PC-9 (cell line): ENCODE data around the gene ZNF341. TPM values are rescaled to one million over a fixed set of nuclear protein-coding genes. Genes with fewer than 3 reads are reported as not detected.
"Not testable (repeated sequence)": the region's sequence is repeated elsewhere in the genome, so short reads cannot be mapped to it uniquely, and the experiment has no call there.

Source experiments
- BruUV-seq: library from RNA; stranded (reverse); fragments of 400-500 nt; replicated peaks from 2 replicates; lab custom pipeline; 2021; lab: Mats Ljungman, UMichigan
- CTCF ChIA-PET: fragments of 300-600 bp; sonication (Branson Sonifier 250); formaldehyde crosslinking; loops from one replicate; lab custom pipeline; 2022; ENCODE audit warnings: antibody characterized with exemption; lab: Charles Lee
- POLR2A ChIA-PET: fragments of 300-600 bp; sonication (Branson Sonifier 250); formaldehyde crosslinking; loops from one replicate; lab custom pipeline; 2022; ENCODE audit warnings: antibody characterized with exemption; ENCODE audit not compliant: unreplicated experiment; lab: Charles Lee
- DNase-seq, 2 experiments: peaks; one replicate each; pipeline versions ENCODE4 v3.0.0 to v3.0.0-alpha.2; 2015 to 2022; ENCODE audit warnings: mixed read lengths in 1 of 2
- H2AFZ ChIP-seq: fragments of 200-600 bp; sonication (generic); 2 replicates; pipeline ENCODE4 v1.8.1; 2017; ENCODE audit warnings: antibody characterized with exemption
- H3F3A ChIP-seq: fragments of 200-600 bp; sonication (generic); 2 replicates; pipeline ENCODE4 v1.8.1; 2017; ENCODE audit warnings: antibody characterized with exemption, mild to moderate bottlenecking, low read depth; ENCODE audit not compliant: insufficient read depth
- H3K27ac ChIP-seq: fragments of 200-600 bp; sonication (generic); 2 replicates; pipeline ENCODE4 v1.6.1; 2016; ENCODE audit warnings: mixed run types
- H3K27me3 ChIP-seq: fragments of 200-600 bp; sonication (generic); 2 replicates; pipeline ENCODE4 v1.6.1; 2016; ENCODE audit warnings: low read depth, mixed run types; ENCODE audit not compliant: insufficient read depth
- H3K36me3 ChIP-seq: fragments of 200-600 bp; sonication (generic); 2 replicates; pipeline ENCODE4 v1.6.1; 2016; ENCODE audit warnings: low read depth, mixed run types
- H3K4me1 ChIP-seq: fragments of 200-600 bp; sonication (generic); replicated peaks from 2 replicates; pipeline ENCODE4 v1.6.1; 2016; ENCODE audit warnings: mixed run types; ENCODE audit not compliant: insufficient read depth
- H3K4me2 ChIP-seq: fragments of 200-600 bp; sonication (generic); 2 replicates; pipeline ENCODE4 v1.6.1; 2017; ENCODE audit warnings: mixed run types
- H3K4me3 ChIP-seq: fragments of 200-600 bp; sonication (generic); 2 replicates; pipeline ENCODE4 v1.6.1; 2016; ENCODE audit warnings: mixed run types
- H3K79me2 ChIP-seq: fragments of 200-600 bp; sonication (generic); 2 replicates; pipeline ENCODE4 v1.6.1; 2017; ENCODE audit warnings: low read depth, mixed run types
- H3K9me2 ChIP-seq: fragments of 200-600 bp; sonication (generic); 2 replicates; pipeline ENCODE4 v1.8.1; 2017; ENCODE audit warnings: mild to moderate bottlenecking; ENCODE audit not compliant: insufficient read depth
- H3K9me3 ChIP-seq: fragments of 200-600 bp; sonication (generic); 2 replicates; pipeline ENCODE4 v1.8.1; 2016; ENCODE audit warnings: low read depth; ENCODE audit not compliant: insufficient read depth
- H4K20me1 ChIP-seq: fragments of 200-600 bp; sonication (generic); 2 replicates; pipeline ENCODE4 v1.8.1; 2017; ENCODE audit not compliant: insufficient read depth
- CTCF ChIP-seq: fragments of 200-600 bp; sonication (generic); conservative IDR thresholded peaks from 2 replicates; pipeline ENCODE4 v1.6.1; 2017; ENCODE audit warnings: mixed run types, antibody characterized with exemption, mild to moderate bottlenecking, moderate library complexity
- EZH2 ChIP-seq: fragments of 200-600 bp; sonication (generic); IDR thresholded peaks from 2 replicates; pipeline ENCODE4 v1.8.0; 2017; ENCODE audit warnings: antibody characterized with exemption, low read depth
- intact Hi-C: fragments of 100-400 bp; cut with micrococcal nuclease; formaldehyde crosslinking; loops from one replicate; pipeline ENCODE4 v1.10.0; 2022; ENCODE audit not compliant: unreplicated experiment
- total RNA-seq: library from RNA; stranded (reverse); gene quantifications from 2 replicates; pipeline ENCODE4 v1.2.3, GENCODE V29; 2021

Gene ZNF341
- total RNA-seq, 1 experiment from 2014 or later: 5.6 TPM

GRCh38 chr20:33696448-33696847 lies 35.3 kb upstream of the ZNF341 start:
- Histone ChIP-seq H3K79me2 (no peaks in the 10 kb centered on the region), H3F3A (no peaks in the 10 kb centered on the region), H3K36me3 (no peaks in the 10 kb centered on the region), H3K9me2 (no peaks in the 10 kb centered on the region), H3K27ac (no peak overlapping the region), H3K27me3 (no peaks in the 10 kb centered on the region), H3K9me3 (no peaks in the 10 kb centered on the region), H3K4me2 (no peak overlapping the region), H4K20me1 (no peaks in the 10 kb centered on the region), H3K4me3 (no peak overlapping the region), H2AFZ (no peak overlapping the region), H3K4me1 (no peaks in the 10 kb centered on the region)
- intact Hi-C loops: no loop called here
- no TSS peak for BruUV-seq
- TF ChIP-seq EZH2 (no peak), CTCF (no peak)
- POLR2A ChIA-PET: no interaction called here
- no peak for DNase-seq
- CTCF ChIA-PET: no interaction called here

GRCh38 chr20:33697129-33697528 lies 34.7 kb upstream of the ZNF341 start:
- no peak for TF ChIP-seq EZH2
- TF ChIP-seq CTCF: no peak
- CTCF ChIA-PET: no interaction called here
- Histone ChIP-seq H2AFZ (no peak overlapping the region), H3K4me3 (no peak overlapping the region), H3F3A (no peaks in the 10 kb centered on the region), H3K4me1 (no peaks in the 10 kb centered on the region), H4K20me1 (no peaks in the 10 kb centered on the region), H3K36me3 (no peaks in the 10 kb centered on the region), H3K79me2 (no peaks in the 10 kb centered on the region), H3K9me2 (no peaks in the 10 kb centered on the region), H3K9me3 (no peaks in the 10 kb centered on the region), H3K4me2 (no peak overlapping the region), H3K27me3 (no peaks in the 10 kb centered on the region), H3K27ac (no peak overlapping the region)
- no peak for DNase-seq
- POLR2A ChIA-PET: no interaction called here
- intact Hi-C loops: no loop called here
- no TSS peak for BruUV-seq

DNA sequence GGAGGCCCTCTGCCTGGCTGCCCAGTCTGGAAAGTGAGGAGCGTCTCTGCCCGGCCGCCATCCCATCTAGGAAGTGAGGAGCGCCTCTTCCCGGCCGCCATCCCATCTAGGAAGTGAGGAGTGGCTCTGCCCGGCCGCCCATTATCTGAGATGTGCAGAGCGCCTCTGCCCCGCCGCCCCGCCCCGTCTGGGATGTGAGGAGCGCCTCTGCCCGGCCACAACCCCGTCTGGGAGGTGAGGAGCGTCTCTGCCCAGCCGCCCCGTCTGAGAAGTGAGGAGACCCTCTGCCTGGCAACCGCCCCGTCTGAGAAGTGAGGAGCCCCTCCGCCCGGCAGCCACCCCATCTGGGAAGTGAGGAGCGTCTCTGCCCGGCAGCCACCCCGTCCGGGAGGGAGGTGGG lies 32.8 kb upstream of the ZNF341 start:
- CTCF ChIA-PET, H3K36me3 ChIP-seq, intact Hi-C loops, DNase-seq, H3K27me3 ChIP-seq, H2AFZ ChIP-seq, H3K4me2 ChIP-seq, POLR2A ChIA-PET, H3F3A ChIP-seq, H3K79me2 ChIP-seq, H3K27ac ChIP-seq, H3K9me3 ChIP-seq, H3K9me2 ChIP-seq, BruUV-seq, H3K4me1 ChIP-seq, H3K4me3 ChIP-seq, H4K20me1 ChIP-seq: not testable (repeated sequence)

GRCh38 chr20:33700696-33701441 lies 30.9 kb upstream of the ZNF341 start:
- H3K9me2 ChIP-seq, CTCF ChIA-PET, POLR2A ChIA-PET, H3K9me3 ChIP-seq, H3K79me2 ChIP-seq, H3F3A ChIP-seq, intact Hi-C loops, H3K4me1 ChIP-seq, DNase-seq, BruUV-seq, H3K4me2 ChIP-seq, H3K27me3 ChIP-seq, H4K20me1 ChIP-seq, H3K27ac ChIP-seq, H3K36me3 ChIP-seq, H2AFZ ChIP-seq, H3K4me3 ChIP-seq: not testable (repeated sequence)
